Measurements from ENCODE around the gene MEF2C.

DNA sequence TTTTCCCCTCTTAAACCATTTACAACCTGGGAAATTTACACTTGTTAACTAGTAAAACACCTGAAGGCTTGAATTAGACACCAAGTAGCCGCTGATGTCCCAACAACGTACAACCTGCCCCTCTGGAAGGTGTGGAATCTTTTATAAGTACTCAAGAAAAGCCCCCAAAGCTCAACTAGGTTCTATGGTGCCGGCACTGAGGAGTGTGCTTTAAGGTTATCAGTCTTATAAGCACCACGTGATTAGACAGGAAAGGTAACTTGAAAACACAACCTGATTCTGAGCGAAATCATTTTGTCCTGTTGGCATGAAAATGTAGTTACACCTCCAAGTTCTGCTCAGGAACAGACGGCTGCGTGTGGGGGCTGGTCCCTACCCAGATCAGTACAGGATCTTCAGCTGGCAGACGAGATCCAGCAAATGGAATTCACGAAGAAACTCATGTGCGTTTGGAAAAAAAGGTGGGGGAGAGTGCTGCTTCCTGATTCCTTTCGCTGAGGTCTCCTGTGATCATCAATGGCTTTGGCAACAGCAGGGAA, 195.5 kb downstream of the MEF2C start:
- TF ChIP-seq, protein P1, sequence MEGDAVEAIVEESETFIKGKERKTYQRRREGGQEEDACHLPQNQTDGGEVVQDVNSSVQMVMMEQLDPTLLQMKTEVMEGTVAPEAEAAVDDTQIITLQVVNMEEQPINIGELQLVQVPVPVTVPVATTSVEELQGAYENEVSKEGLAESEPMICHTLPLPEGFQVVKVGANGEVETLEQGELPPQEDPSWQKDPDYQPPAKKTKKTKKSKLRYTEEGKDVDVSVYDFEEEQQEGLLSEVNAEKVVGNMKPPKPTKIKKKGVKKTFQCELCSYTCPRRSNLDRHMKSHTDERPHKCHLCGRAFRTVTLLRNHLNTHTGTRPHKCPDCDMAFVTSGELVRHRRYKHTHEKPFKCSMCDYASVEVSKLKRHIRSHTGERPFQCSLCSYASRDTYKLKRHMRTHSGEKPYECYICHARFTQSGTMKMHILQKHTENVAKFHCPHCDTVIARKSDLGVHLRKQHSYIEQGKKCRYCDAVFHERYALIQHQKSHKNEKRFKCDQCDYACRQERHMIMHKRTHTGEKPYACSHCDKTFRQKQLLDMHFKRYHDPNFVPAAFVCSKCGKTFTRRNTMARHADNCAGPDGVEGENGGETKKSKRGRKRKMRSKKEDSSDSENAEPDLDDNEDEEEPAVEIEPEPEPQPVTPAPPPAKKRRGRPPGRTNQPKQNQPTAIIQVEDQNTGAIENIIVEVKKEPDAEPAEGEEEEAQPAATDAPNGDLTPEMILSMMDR (IDR thresholded peaks at IDR 0.05) = no peak
- no peak for TF ChIP-seq POLR2A (IDR thresholded peaks at IDR 0.05)
